Right renal pelvis (tissue), 4 donors: Measurements from ENCODE around the gene ARHGAP35. TPM values are rescaled to one million over a fixed set of nuclear protein-coding genes. Genes with fewer than 3 reads are reported as not detected.
"Not testable (repeated sequence)": the region's sequence is repeated elsewhere in the genome, so short reads cannot be mapped to it uniquely, and the experiment has no call there.

Experiments used
- DNase-seq, 4 donors: peaks; one replicate each; pipeline ENCODE4 v3.0.0-alpha.2; 2013; ENCODE audit warnings: low read depth in 4 of 4, low spot score in 3 of 4, missing footprints in 1 of 4
- polyA plus RNA-seq, 4 donors: library from polyadenylated mRNA; unstranded; fragments of 120-200 nt; gene quantifications; one replicate each; pipeline ENCODE4 v1.2.1, GENCODE V29; 2013; ENCODE audit not compliant: insufficient read length in 4 of 4

Gene ARHGAP35
- polyA plus RNA-seq, 4 donors, result 48.4 to 54.5 (median 48.7) TPM

- DNase-seq, result no peak
These were observed 5.8 kb downstream of the ARHGAP35 start for GRCh38 chr19:46866407-46867136.

GRCh38 chr19:46867170-46867569 is 6.4 kb downstream of the ARHGAP35 start:
- DNase-seq, result no peak

GRCh38 chr19:46868025-46868802 is 7.4 kb downstream of the ARHGAP35 start:
- no peak for DNase-seq

- DNase-seq, result not testable (repeated sequence)
These were observed 10.4 kb downstream of the ARHGAP35 start for GRCh38 chr19:46871173-46871572.

GRCh38 chr19:46872967-46873366 is 12.2 kb downstream of the ARHGAP35 start:
- DNase-seq, result no peak

GRCh38 chr19:46875234-46875633 is 14.4 kb downstream of the ARHGAP35 start:
- no peak for DNase-seq

GRCh38 chr19:46875657-46876056 is 14.9 kb downstream of the ARHGAP35 start:
- DNase-seq, result no peak

GRCh38 chr19:46878613-46879375 is 18.0 kb downstream of the ARHGAP35 start:
- no peak for DNase-seq

- DNase-seq, result no peak
These were observed 19.6 kb downstream of the ARHGAP35 start for GRCh38 chr19:46880431-46880830.

GRCh38 chr19:46881092-46881491 is 20.3 kb downstream of the ARHGAP35 start:
- no peak for DNase-seq

GRCh38 chr19:46882034-46882433 is 21.2 kb downstream of the ARHGAP35 start:
- no peak for DNase-seq

GRCh38 chr19:46882751-46883150 is 22.0 kb downstream of the ARHGAP35 start:
- DNase-seq, result not testable (repeated sequence)

GRCh38 chr19:46885411-46885810 is 24.6 kb downstream of the ARHGAP35 start:
- DNase-seq, result no peak

GRCh38 chr19:46886546-46887239 is 25.9 kb downstream of the ARHGAP35 start:
- DNase-seq, result no peak

- DNase-seq, result no peak
These were observed 26.5 kb downstream of the ARHGAP35 start for GRCh38 chr19:46887240-46887782.

- DNase-seq, result no peak
These were observed 29.8 kb downstream of the ARHGAP35 start for GRCh38 chr19:46890423-46891170.

- DNase-seq, result no peak
These were observed 31.7 kb downstream of the ARHGAP35 start for GRCh38 chr19:46892252-46893179.

- no peak for DNase-seq
These were observed 35.4 kb downstream of the ARHGAP35 start for GRCh38 chr19:46896076-46896794.
